HG03135 (cell line): ENCODE measurements around the gene S1PR5.
A peak's percentile ranks its signal among the peaks of the same experiment; 100 is the strongest.
"Not testable (repeated sequence)": the region's sequence is repeated elsewhere in the genome, so short reads cannot be mapped to it uniquely, and the experiment has no call there.

Experiments used
- ATAC-seq: cut with Tn5 transposase; IDR thresholded peaks from one replicate; pipeline ENCODE4 v1.9.1; 2021; ENCODE audit warnings: mild to moderate bottlenecking, moderate library complexity; ENCODE audit not compliant: unreplicated experiment

S1PR5 gene

GRCh38 chr19:10544753-10545251 is 27.6 kb upstream of the S1PR5 start:
- ATAC-seq = no peak

- ATAC-seq = no peak
Observed at GRCh38 chr19:10544242-10544752, 27.1 kb upstream of the S1PR5 start.

- peak; percentile 63 for ATAC-seq
Observed at GRCh38 chr19:10543420-10544241, 26.4 kb upstream of the S1PR5 start, which contains the start of gene ATG4D. Gene ATG4D, plus strand, starts transcription at chr19:10543904. Its CDS starts 187 bp downstream, at chr19:10544091.

GRCh38 chr19:10543059-10543419 is 25.8 kb upstream of the S1PR5 start:
- no peak for ATAC-seq

GRCh38 chr19:10539016-10539415 is 21.8 kb upstream of the S1PR5 start:
- ATAC-seq = not testable (repeated sequence)

GRCh38 chr19:10538204-10538983 is 21.1 kb upstream of the S1PR5 start:
- ATAC-seq = no peak

GRCh38 chr19:10537668-10538067 is 20.4 kb upstream of the S1PR5 start:
- no peak for ATAC-seq

- no peak for ATAC-seq
Observed at GRCh38 chr19:10535613-10536012, 18.4 kb upstream of the S1PR5 start.

- ATAC-seq = no peak
Observed at GRCh38 chr19:10533646-10534386, 16.6 kb upstream of the S1PR5 start.

GRCh38 chr19:10532457-10532856 is 15.2 kb upstream of the S1PR5 start:
- ATAC-seq = no peak

GRCh38 chr19:10526887-10527286 is 9.6 kb upstream of the S1PR5 start:
- not testable (repeated sequence) for ATAC-seq

- ATAC-seq = no peak
Observed at GRCh38 chr19:10525636-10526035, 8.4 kb upstream of the S1PR5 start.

- ATAC-seq = no peak
Observed at GRCh38 chr19:10523135-10523636, 5.9 kb upstream of the S1PR5 start.

- no peak for ATAC-seq
Observed at GRCh38 chr19:10521461-10522171, 4.4 kb upstream of the S1PR5 start.

GRCh38 chr19:10520652-10521318 is 3.5 kb upstream of the S1PR5 start:
- no peak for ATAC-seq

GRCh38 chr19:10519421-10519820 is 2.2 kb upstream of the S1PR5 start:
- ATAC-seq = no peak

GRCh38 chr19:10518444-10519361 is 1.5 kb upstream of the S1PR5 start:
- no peak for ATAC-seq

GRCh38 chr19:10517760-10518443 is 655 bp upstream of the S1PR5 start:
- no peak for ATAC-seq
